HepG2 (cell line): ENCODE results near the gene SLC8A2. TPM values are rescaled to one million over a fixed set of nuclear protein-coding genes. Genes with fewer than 3 reads are reported as not detected.

ENCODE experiments used
- ATAC-seq: fragments of 200-7000 bp; cut with Tn5 transposase; 3 replicates; pipeline ENCODE4 v1.9.1; 2020; ENCODE audit warnings: mild to moderate bottlenecking, moderate library complexity
- BruUV-seq: library from RNA; stranded (reverse); fragments of 400-500 nt; replicated peaks from 2 replicates; lab custom pipeline; 2021; lab: Mats Ljungman, UMichigan
- CTCF ChIA-PET: fragments of 300-600 bp; formaldehyde crosslinking; extraction: SDS; loops from one replicate; lab custom pipeline; 2021; ENCODE audit warnings: low total read pairs, inconsistent platforms, low intra/inter-chr PET ratio; lab: Yijun Ruan, JAX
- POLR2A ChIA-PET: fragments of 350-600 bp; sonication (Branson Sonifier 250); formaldehyde crosslinking; loops from one replicate; lab custom pipeline; 2020; ENCODE audit warnings: antibody characterized with exemption, inconsistent platforms; lab: Yijun Ruan, JAX
- DNase-seq: peaks from one replicate; pipeline ENCODE4 v3.0.0-alpha.2; 2015; ENCODE audit warnings: low spot score
- FAIRE-seq: peaks from 3 replicates; lab custom pipeline; 2011; peaks lifted over from hg19 to GRCh38; lab: Jason Lieb, UNC
- H2AFZ ChIP-seq: one replicate; pipeline ENCODE4 v1.6.1; 2011; ENCODE audit warnings: low read length, inconsistent platforms
- H3K27ac ChIP-seq: fragments of 300-600 bp; 3 replicates; pipeline ENCODE4 v1.8.0; 2011; ENCODE audit warnings: mixed run types, mild to moderate bottlenecking, mixed read lengths, low read length, inconsistent platforms; ENCODE audit not compliant: insufficient read depth; ENCODE audit errors: extremely low read length
- H3K27me3 ChIP-seq, 2 experiments: fragments of 200-600 bp in 1 of 2; 2 replicates in 1 of 2; 3 replicates in 1 of 2; pipeline versions ENCODE4 v1.6.0 to v1.8.0; 2011; ENCODE audit warnings: low read length in 2 of 2, mild to moderate bottlenecking in 2 of 2, moderate library complexity in 2 of 2, inconsistent platforms in 1 of 2; ENCODE audit not compliant: insufficient read depth in 2 of 2, control insufficient read depth in 1 of 2
- H3K36me3 ChIP-seq, 2 experiments: fragments of 200-600 bp in 1 of 2; replicated peaks in 1 of 2; 2 replicates in 1 of 2; 3 replicates in 1 of 2; pipeline versions ENCODE4 v1.5.1 to v1.8.0; 2011; ENCODE audit warnings: low read length in 2 of 2, inconsistent platforms in 1 of 2; ENCODE audit not compliant: insufficient read depth in 2 of 2, control insufficient read depth in 1 of 2
- H3K4me1 ChIP-seq: 2 replicates; pipeline ENCODE4 v1.5.1; 2012; ENCODE audit warnings: low read length, inconsistent platforms; ENCODE audit not compliant: insufficient read depth
- H3K4me2 ChIP-seq: 2 replicates; pipeline ENCODE4 v1.6.0; 2011; ENCODE audit warnings: low read depth, low read length, inconsistent platforms
- H3K4me3 ChIP-seq, 3 experiments: fragments of 200-600 bp in 1 of 3; sonication (generic), shearing (Covaris generic) in 1 of 3; replicated peaks in 1 of 3; 2 replicates each; pipeline ENCODE4 v1.5.1; 2011 to 2016; ENCODE audit warnings: low read length in 3 of 3, inconsistent platforms in 2 of 3, low read depth in 2 of 3, mild to moderate bottlenecking in 2 of 3, control low read depth in 1 of 3, mixed read lengths in 1 of 3; ENCODE audit not compliant: insufficient read depth in 1 of 3
- H3K79me2 ChIP-seq: one replicate; pipeline ENCODE4 v1.6.1; 2011; ENCODE audit warnings: low read length, inconsistent platforms; ENCODE audit not compliant: insufficient read depth
- H3K9ac ChIP-seq: 2 replicates; pipeline ENCODE4 v1.6.0; 2011; ENCODE audit warnings: mild to moderate bottlenecking, low read depth, low read length, inconsistent platforms; ENCODE audit not compliant: insufficient read depth
- H3K9me3 ChIP-seq: 2 replicates; pipeline ENCODE4 v1.5.1; 2012; ENCODE audit warnings: mild to moderate bottlenecking, low read length
- H4K20me1 ChIP-seq: 2 replicates; pipeline ENCODE4 v1.6.0; 2011; ENCODE audit warnings: inconsistent platforms, mild to moderate bottlenecking, low read length, moderate library complexity; ENCODE audit not compliant: insufficient read depth
- ELF1 ChIP-seq: sonication (generic); formaldehyde crosslinking; IDR thresholded peaks from 2 replicates; pipeline ENCODE4 v1.4.0; 2020; ENCODE audit warnings: missing genetic modification reagents
- GABPB1 ChIP-seq: IDR thresholded peaks from 2 replicates; pipeline ENCODE4 v1.6.1; 2016; ENCODE audit warnings: mild to moderate bottlenecking, missing genetic modification reagents, moderate library complexity, missing compliant biosample characterization
- HCFC1 ChIP-seq: fragments of 150-350 bp; IDR thresholded peaks from 2 replicates; pipeline ENCODE4 v1.6.1; 2014; ENCODE audit warnings: low read depth, low read length
- IRF2 ChIP-seq: IDR thresholded peaks from 2 replicates; pipeline ENCODE4 v1.6.1; 2018; ENCODE audit warnings: missing genetic modification reagents, missing compliant biosample characterization
- NR2F6 ChIP-seq, 2 experiments: IDR thresholded peaks; 2 replicates each; pipeline ENCODE4 v1.6.1; 2016; ENCODE audit warnings: antibody characterized with exemption in 1 of 2, mild to moderate bottlenecking in 1 of 2
- PHF8 ChIP-seq: sonication (generic); formaldehyde crosslinking; IDR thresholded peaks from 2 replicates; pipeline ENCODE4 v1.5.0; 2020; ENCODE audit warnings: missing genetic modification reagents
- RAD21 ChIP-seq: fragments of 450-650 bp; formaldehyde crosslinking; IDR thresholded peaks from 2 replicates; pipeline ENCODE4 v1.5.0; 2020; ENCODE audit warnings: mild to moderate bottlenecking
- SP1 ChIP-seq, 2 experiments: fragments of 450-650 bp in 1 of 2; sonication (generic) in 1 of 2; formaldehyde crosslinking in 1 of 2; IDR thresholded peaks; 2 replicates each; pipeline versions ENCODE4 v1.4.0 to v1.6.1; 2016 to 2020; ENCODE audit warnings: missing genetic modification reagents in 1 of 2
- SUZ12 ChIP-seq: fragments of 150-350 bp; IDR thresholded peaks from 2 replicates; pipeline ENCODE4 v1.6.1; 2014; ENCODE audit warnings: low read depth, low read length
- THAP11 ChIP-seq: IDR thresholded peaks from 2 replicates; pipeline ENCODE4 v1.6.1; 2016; ENCODE audit warnings: missing biosample characterization, missing genetic modification reagents
- ZFY ChIP-seq: sonication (generic); formaldehyde crosslinking; IDR thresholded peaks from 2 replicates; pipeline ENCODE4 v1.4.0; 2020; ENCODE audit warnings: missing genetic modification reagents
- ZNF143 ChIP-seq: sonication (generic); formaldehyde crosslinking; IDR thresholded peaks from 2 replicates; pipeline ENCODE4 v1.4.0; 2020; ENCODE audit warnings: missing genetic modification reagents
- ZNF574 ChIP-seq: sonication (generic); formaldehyde crosslinking; IDR thresholded peaks from 2 replicates; pipeline ENCODE4 v1.4.0; 2020; ENCODE audit warnings: missing genetic modification reagents
- ZNF598 ChIP-seq: sonication (generic); formaldehyde crosslinking; IDR thresholded peaks from 2 replicates; pipeline ENCODE4 v1.5.1; 2020; ENCODE audit warnings: mild to moderate bottlenecking, missing genetic modification reagents, borderline replicate concordance
- WGBS: methylation state at CpG from one replicate; pipeline ENCODE4 v1.1.6; 2017; ENCODE audit warnings: low lambda C conversion rate; 5-methylcytosine and 5-hydroxymethylcytosine counted together
- in situ Hi-C: cut with HindIII; loops from 2 replicates; pipeline ENCODE4 v1.10.0; 2017; ENCODE audit warnings: low pct_unique_long_range_greater_than_20kb; ENCODE audit not compliant: extremely low pct_ligation_motif_present
- intact Hi-C: fragments of 100-400 bp; cut with micrococcal nuclease; formaldehyde crosslinking; loops from one replicate; pipeline ENCODE4 v1.10.0; 2022; ENCODE audit not compliant: unreplicated experiment
- polyA plus RNA-seq, 8 experiments: library from polyadenylated mRNA; depleted of rRNA in 3 of 8; stranded (reverse) in 7 of 8; unstranded in 1 of 8; fragments of >200 nt; fragmentation: Illumina TruSeq in 4 of 8; extraction: Trizol in 4 of 8; gene quantifications; 2 replicates each; pipeline versions ENCODE4 v1.2.1 to v1.2.3, GENCODE V29; 2011 to 2016; ENCODE audit warnings: low read depth in 4 of 8, missing spikeins in 1 of 8, mixed read lengths in 1 of 8; ENCODE audit not compliant: insufficient read depth in 1 of 8
- total RNA-seq, 5 experiments: library from RNA; depleted of rRNA; stranded (reverse); fragments of >200 nt; fragmentation: Illumina TruSeq; extraction: Trizol; gene quantifications; 2 replicates each; pipeline ENCODE4 v1.2.3, GENCODE V29; 2016; ENCODE audit warnings: low read depth in 1 of 5
- TF ChIP-seq, protein P1 (sequence below): sonication (generic); formaldehyde crosslinking; IDR thresholded peaks from 2 replicates; pipeline ENCODE4 v1.4.0; 2020; ENCODE audit warnings: missing genetic modification reagents

The SLC8A2 gene
- total and polyA plus RNA-seq, 2 of the 13 experiments (the other 11 are each of a cell fraction or from before 2014, with no cell fraction given), result 0.02 TPM; not detected in 1

DNA sequence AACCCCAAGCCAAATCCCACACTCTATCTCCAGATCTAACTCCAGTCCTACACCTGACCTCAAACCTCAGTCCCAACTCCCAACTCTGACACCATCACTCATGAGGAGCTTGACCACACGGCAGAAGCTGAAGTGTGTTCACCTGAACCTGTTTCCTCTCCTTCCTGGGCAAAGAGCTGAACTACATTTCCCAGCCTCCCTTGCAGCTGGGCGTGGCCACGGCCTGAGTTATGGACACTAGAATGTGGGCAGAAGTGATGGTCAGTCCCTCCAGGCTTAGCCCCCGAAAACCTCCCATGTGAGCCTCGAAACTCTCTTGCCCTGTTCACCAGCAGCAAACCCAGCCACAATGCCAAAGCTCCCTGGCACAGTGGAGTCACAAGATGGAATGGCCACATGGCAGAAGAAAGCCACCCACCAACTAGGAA lies 32.9 kb downstream of the SLC8A2 start:
- Histone ChIP-seq H3K4me2 (no peak overlapping the region), H3K4me1 (no peaks in the 10 kb centered on the region), H3K9me3 (no peaks in the 10 kb centered on the region), H3K9ac (no peak overlapping the region), H4K20me1 (0 out of 2 replicates have a peak, but pooled peaks cover 2% of the 10 kb centered on the region), H3K27ac (no peak overlapping the region), H3K27me3 (peaks cover 0 to 12% of the 10 kb centered on the region in 2 experiments; a peak in 3 of 5 replicates), H3K4me3 (no peak overlapping the region), H3K79me2 (no peaks in the 10 kb centered on the region), H3K36me3 (no peaks in the 10 kb centered on the region), H2AFZ (no peak overlapping the region)
- ATAC-seq, result peak; percentile 39; the same call in 2 of the 3 replicates
- ChIA-PET CTCF (no interaction called here), POLR2A (interaction anchor here (0.6 to 0.9 kb wide), 2 partner anchors 45 to 77 kb away, joined by 3 read pairs; partner anchors contain the start of genes KPTN and NAPA)
- in situ Hi-C loops, result loop anchor here (5.0 kb wide), 2 partner anchors 78 to 258 kb away; partner anchors contain the start of gene NAPA
- intact Hi-C loops, result no loop called here
- BruUV-seq, result no TSS peak
- TF ChIP-seq PHF8 (CRISPR knock-in tag) (no peak), ZNF143 (peak; percentile 91), GABPB1 (peak; percentile 37; the same call in 1 of the 2 replicates), ZNF574 (CRISPR knock-in tag) (0 out of 2 replicates have a peak, but pooled peaks have one; percentile 22), RAD21 (no peak), SUZ12 (peak; percentile 35; the same call in 1 of the 2 replicates), ELF1 (CRISPR knock-in tag) (peak; percentile 42; the same call in 1 of the 2 replicates), SP1 (IDR thresholded peaks at IDR 0.05) (no peak), SP1 (CRISPR knock-in tag; IDR thresholded peaks at IDR 0.05) (peak; percentile 91), HCFC1 (peak; percentile 70), ZFY (CRISPR knock-in tag) (peak; percentile 31; the same call in 1 of the 2 replicates), THAP11 (CRISPR knock-in tag) (peak; percentile 97), NR2F6 (IDR thresholded peaks at IDR 0.05) (no peak), NR2F6 (CRISPR knock-in tag; IDR thresholded peaks at IDR 0.05) (no peak), ZNF598 (CRISPR knock-in tag) (no peak), IRF2 (CRISPR knock-in tag) (0 out of 2 replicates have a peak, but pooled peaks have one; percentile 32)
- TF ChIP-seq, protein P1, sequence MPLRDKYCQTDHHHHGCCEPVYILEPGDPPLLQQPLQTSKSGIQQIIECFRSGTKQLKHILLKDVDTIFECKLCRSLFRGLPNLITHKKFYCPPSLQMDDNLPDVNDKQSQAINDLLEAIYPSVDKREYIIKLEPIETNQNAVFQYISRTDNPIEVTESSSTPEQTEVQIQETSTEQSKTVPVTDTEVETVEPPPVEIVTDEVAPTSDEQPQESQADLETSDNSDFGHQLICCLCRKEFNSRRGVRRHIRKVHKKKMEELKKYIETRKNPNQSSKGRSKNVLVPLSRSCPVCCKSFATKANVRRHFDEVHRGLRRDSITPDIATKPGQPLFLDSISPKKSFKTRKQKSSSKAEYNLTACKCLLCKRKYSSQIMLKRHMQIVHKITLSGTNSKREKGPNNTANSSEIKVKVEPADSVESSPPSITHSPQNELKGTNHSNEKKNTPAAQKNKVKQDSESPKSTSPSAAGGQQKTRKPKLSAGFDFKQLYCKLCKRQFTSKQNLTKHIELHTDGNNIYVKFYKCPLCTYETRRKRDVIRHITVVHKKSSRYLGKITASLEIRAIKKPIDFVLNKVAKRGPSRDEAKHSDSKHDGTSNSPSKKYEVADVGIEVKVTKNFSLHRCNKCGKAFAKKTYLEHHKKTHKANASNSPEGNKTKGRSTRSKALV (CRISPR knock-in tag), result no peak
- WGBS, result 6% methylated on average over 3 of the region's 5 CpGs
- FAIRE-seq, result peak; percentile 18
- no peak for DNase-seq
